Astrocyte of the cerebellum (primary cell): ENCODE measurements around the gene CD4.

Experiments used
- DNase-seq: peaks from one replicate; pipeline ENCODE4 v3.0.0-alpha.2; 2011; ENCODE audit warnings: low read depth
- H3K4me3 ChIP-seq: 2 replicates; pipeline ENCODE4 v1.5.1; 2011; ENCODE audit warnings: mild to moderate bottlenecking, low read depth, low read length, moderate library complexity
- CTCF ChIP-seq: IDR thresholded peaks from 2 replicates; pipeline ENCODE4 v1.5.1; 2012; ENCODE audit warnings: low read length, low read depth, moderate library complexity, mild to moderate bottlenecking; ENCODE audit errors: missing control alignments
- in situ Hi-C: cut with HindIII; loops from 2 replicates; pipeline ENCODE4 v1.10.0; 2017; ENCODE audit warnings: low sequenced_read_pairs

CD4 gene

GRCh38 chr12:6850796-6851152 lies 61.4 kb downstream of the CD4 start:
- no peak for DNase-seq
- no peak for TF ChIP-seq CTCF
- in situ Hi-C loops, result no loop called here
- peak overlapping the region; percentile 79 for H3K4me3 ChIP-seq

- no peak for TF ChIP-seq CTCF
- DNase-seq, result peak; percentile 96
Measured at GRCh38 chr12:6851153-6851920, 62.0 kb downstream of the CD4 start, which contains the start of gene CDCA3. TSS of gene CDCA3 (minus strand) at chr12:6851286. CDS start at chr12:6850952, 334 bp downstream.

GRCh38 chr12:6851921-6852650 lies 62.8 kb downstream of the CD4 start, which contains the start of gene USP5:
TSS of gene USP5 (plus strand) at chr12:6852150. CDS start at chr12:6852180, 30 bp downstream.
- in situ Hi-C loops, result no loop called here
- TF ChIP-seq CTCF, result no peak
- peak; percentile 100 for DNase-seq
- peak within 1 kb of the TSS; percentile 79 for H3K4me3 ChIP-seq

More at GRCh38 chr12:6851153-6851920, 62.0 kb downstream of the CD4 start, which contains the start of gene CDCA3:
- in situ Hi-C loops, result no loop called here
- peak within 1 kb of the TSS; percentile 79 for H3K4me3 ChIP-seq

GRCh38 chr12:6852651-6853354 lies 63.5 kb downstream of the CD4 start:
- in situ Hi-C loops, result no loop called here
- DNase-seq, result no peak
- TF ChIP-seq CTCF, result no peak
- H3K4me3 ChIP-seq, result peak overlapping the region; percentile 79

GRCh38 chr12:6853626-6854025 lies 64.3 kb downstream of the CD4 start:
- H3K4me3 ChIP-seq, result peak overlapping the region; percentile 79
- in situ Hi-C loops, result no loop called here
- TF ChIP-seq CTCF, result no peak
- no peak for DNase-seq

GRCh38 chr12:6854036-6854435 lies 64.7 kb downstream of the CD4 start:
- no peak for DNase-seq
- in situ Hi-C loops, result no loop called here
- no peak for TF ChIP-seq CTCF
- no peak overlapping the region for H3K4me3 ChIP-seq
